Measurements from ENCODE around the gene CEP57. TPM values are rescaled to one million over a fixed set of nuclear protein-coding genes. Genes with fewer than 3 reads are reported as not detected.
A peak's percentile ranks its signal among the peaks of the same experiment; 100 is the strongest.

Gene CEP57
- polyA plus RNA-seq, 3 donors, result 13.1 to 24.9 (median 14.9) TPM

DNA sequence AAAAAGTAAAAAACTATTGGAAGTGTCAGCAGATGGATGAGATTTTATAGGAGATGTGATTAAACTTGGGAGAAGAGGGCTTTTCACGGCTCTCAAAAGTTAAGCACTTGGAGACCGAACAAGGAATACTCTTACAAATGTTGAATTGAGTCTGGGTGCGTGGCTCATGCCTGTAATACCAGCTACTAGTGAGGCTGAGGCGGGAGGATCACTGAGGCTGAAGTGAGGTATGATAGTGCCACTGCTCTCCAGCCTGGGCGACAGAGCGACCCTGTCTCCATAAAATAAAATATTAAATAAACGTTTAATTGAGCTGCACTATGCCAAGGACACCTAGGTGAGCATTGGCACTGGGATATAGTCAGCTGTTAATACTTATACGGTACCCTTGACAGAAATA lies 1.9 kb downstream of the CEP57 start:
- peak overlapping the region in 1 of 7 donors; percentile 0 for H3K27ac Mint-ChIP-seq
- Histone ChIP-seq H3K27ac (ENCODE audit: low read depth in 1 of 2, low read length in 2 of 2) (no peak overlapping the region), H3K4me1 (ENCODE audit: control insufficient read depth in 1 of 2, insufficient read depth in 2 of 2, low read length in 2 of 2) (peaks cover 16 to 28% of the 10 kb centered on the region in 2 donors), H3K79me2 (ENCODE audit: insufficient read depth, low read length) (peaks cover 90% of the 10 kb centered on the region), H3K9me3 (replicated peaks in 1 of 2; ENCODE audit: control insufficient read depth in 1 of 2, insufficient read depth in 1 of 2, low read length in 2 of 2) (no peaks in the 10 kb centered on the region), H3K36me3 (replicated peaks in 1 of 2; ENCODE audit: control insufficient read depth in 1 of 2, insufficient read depth in 2 of 2, low read length in 2 of 2) (peaks cover 6 to 9% of the 10 kb centered on the region in 2 donors), H3K27me3 (ENCODE audit: control insufficient read depth in 2 of 2, insufficient read depth in 2 of 2, low read length in 2 of 2) (no peaks in the 10 kb centered on the region), H3K4me3 (replicated peaks in 1 of 3; ENCODE audit: low read depth in 2 of 3, low read length in 3 of 3) (no peak overlapping the region), H3K4me2 (replicated peaks; ENCODE audit: extremely low read depth, low read length, poor library complexity, severe bottlenecking) (no peak overlapping the region), H3K9ac (ENCODE audit: insufficient read depth, low read length, poor library complexity, severe bottlenecking) (no peak overlapping the region), H2AFZ (ENCODE audit: insufficient read depth, low read depth, low read length, poor library complexity, severe bottlenecking) (no peak overlapping the region), H4K20me1 (ENCODE audit: insufficient read depth, low read length) (no peaks in the 10 kb centered on the region)
- no peak for DNase-seq
- H3K4me1 Mint-ChIP-seq, result peaks cover 30% of the 10 kb centered on the region
- no peak overlapping the region for H3K4me3 Mint-ChIP-seq
- H3K36me3 Mint-ChIP-seq, result peaks cover 8 to 9% of the 10 kb centered on the region in 2 donors
- peaks cover 0 to 1% (median 0%) of the 10 kb centered on the region in 7 donors for H3K9me3 Mint-ChIP-seq
- intact Hi-C loops (cut with micrococcal nuclease), result no loop called here
- no peaks in the 10 kb centered on the region for H3K27me3 Mint-ChIP-seq (ENCODE audit: low read depth in 3 of 3)
- WGBS (ENCODE audit: insufficient coverage), result 100% methylated on average over 1 of the region's 8 CpGs
- TF ChIP-seq, protein P1, sequence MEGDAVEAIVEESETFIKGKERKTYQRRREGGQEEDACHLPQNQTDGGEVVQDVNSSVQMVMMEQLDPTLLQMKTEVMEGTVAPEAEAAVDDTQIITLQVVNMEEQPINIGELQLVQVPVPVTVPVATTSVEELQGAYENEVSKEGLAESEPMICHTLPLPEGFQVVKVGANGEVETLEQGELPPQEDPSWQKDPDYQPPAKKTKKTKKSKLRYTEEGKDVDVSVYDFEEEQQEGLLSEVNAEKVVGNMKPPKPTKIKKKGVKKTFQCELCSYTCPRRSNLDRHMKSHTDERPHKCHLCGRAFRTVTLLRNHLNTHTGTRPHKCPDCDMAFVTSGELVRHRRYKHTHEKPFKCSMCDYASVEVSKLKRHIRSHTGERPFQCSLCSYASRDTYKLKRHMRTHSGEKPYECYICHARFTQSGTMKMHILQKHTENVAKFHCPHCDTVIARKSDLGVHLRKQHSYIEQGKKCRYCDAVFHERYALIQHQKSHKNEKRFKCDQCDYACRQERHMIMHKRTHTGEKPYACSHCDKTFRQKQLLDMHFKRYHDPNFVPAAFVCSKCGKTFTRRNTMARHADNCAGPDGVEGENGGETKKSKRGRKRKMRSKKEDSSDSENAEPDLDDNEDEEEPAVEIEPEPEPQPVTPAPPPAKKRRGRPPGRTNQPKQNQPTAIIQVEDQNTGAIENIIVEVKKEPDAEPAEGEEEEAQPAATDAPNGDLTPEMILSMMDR (IDR thresholded peaks at IDR 0.05), result no peak

DNA sequence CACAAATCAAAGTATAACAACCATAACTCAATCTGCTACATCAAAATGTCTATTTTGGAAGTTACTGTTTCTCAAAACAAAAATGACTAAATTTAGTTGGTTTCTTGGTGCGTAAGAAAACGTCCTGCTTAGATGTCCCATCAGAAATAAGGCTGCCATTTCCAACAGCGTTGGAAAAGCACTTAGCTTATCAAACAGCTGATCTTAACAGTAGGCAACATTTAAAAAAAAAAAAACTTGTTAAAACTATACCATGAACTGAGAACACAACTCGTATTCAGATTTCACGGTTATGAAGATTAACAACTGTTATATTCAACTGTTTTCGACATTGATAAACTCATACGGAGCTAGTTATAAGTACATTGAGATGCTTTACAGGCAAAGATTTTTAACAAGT lies 2.4 kb downstream of the CEP57 start:
- peaks cover 30% of the 10 kb centered on the region for H3K4me1 Mint-ChIP-seq
- H3K27ac Mint-ChIP-seq, result no peak overlapping the region
- WGBS (ENCODE audit: insufficient coverage), result 100% methylated on average over 4 of the region's 7 CpGs
- Histone ChIP-seq H3K9ac (ENCODE audit: insufficient read depth, low read length, poor library complexity, severe bottlenecking) (no peak overlapping the region), H3K79me2 (ENCODE audit: insufficient read depth, low read length) (peaks cover 90% of the 10 kb centered on the region), H3K36me3 (replicated peaks in 1 of 2; ENCODE audit: control insufficient read depth in 1 of 2, insufficient read depth in 2 of 2, low read length in 2 of 2) (peaks cover 3 to 4% of the 10 kb centered on the region in 2 donors), H3K27ac (ENCODE audit: low read depth in 1 of 2, low read length in 2 of 2) (no peak overlapping the region), H3K4me2 (replicated peaks; ENCODE audit: extremely low read depth, low read length, poor library complexity, severe bottlenecking) (no peak overlapping the region), H3K27me3 (ENCODE audit: control insufficient read depth in 2 of 2, insufficient read depth in 2 of 2, low read length in 2 of 2) (no peaks in the 10 kb centered on the region), H3K4me1 (ENCODE audit: control insufficient read depth in 1 of 2, insufficient read depth in 2 of 2, low read length in 2 of 2) (peaks cover 16 to 28% of the 10 kb centered on the region in 2 donors), H3K4me3 (replicated peaks in 1 of 3; ENCODE audit: low read depth in 2 of 3, low read length in 3 of 3) (no peak overlapping the region), H4K20me1 (ENCODE audit: insufficient read depth, low read length) (no peaks in the 10 kb centered on the region), H3K9me3 (replicated peaks in 1 of 2; ENCODE audit: control insufficient read depth in 1 of 2, insufficient read depth in 1 of 2, low read length in 2 of 2) (no peaks in the 10 kb centered on the region), H2AFZ (ENCODE audit: insufficient read depth, low read depth, low read length, poor library complexity, severe bottlenecking) (no peak overlapping the region)
- intact Hi-C loops (cut with micrococcal nuclease), result no loop called here
- no peak for DNase-seq
- no peaks in the 10 kb centered on the region for H3K27me3 Mint-ChIP-seq (ENCODE audit: low read depth in 3 of 3)
- TF ChIP-seq, protein P1 (IDR thresholded peaks at IDR 0.05), result no peak
- H3K36me3 Mint-ChIP-seq, result peaks cover 5% of the 10 kb centered on the region in 2 donors
- no peak overlapping the region for H3K4me3 Mint-ChIP-seq
- H3K9me3 Mint-ChIP-seq, result peaks cover 0 to 1% (median 0%) of the 10 kb centered on the region in 7 donors

All from CD14-positive monocyte (primary cell).